OCI-LY7 (cell line): Measurements from ENCODE around the gene SERAC1. TPM values are rescaled to one million over a fixed set of nuclear protein-coding genes. Genes with fewer than 3 reads are reported as not detected.

Experiments
- BruUV-seq: library from RNA; stranded (reverse); fragments of 400-500 nt; replicated peaks from 2 replicates; lab custom pipeline; 2021; lab: Mats Ljungman, UMichigan
- CTCF ChIA-PET: fragments of 300-600 bp; sonication (Branson Sonifier 250); formaldehyde crosslinking; loops from one replicate; lab custom pipeline; 2022; ENCODE audit warnings: antibody characterized with exemption; ENCODE audit not compliant: unreplicated experiment; lab: Charles Lee
- POLR2A ChIA-PET: fragments of 300-600 bp; sonication (Branson Sonifier 250); formaldehyde crosslinking; loops from one replicate; lab custom pipeline; 2022; ENCODE audit warnings: antibody characterized with exemption; lab: Charles Lee
- DNase-seq: peaks from one replicate; pipeline ENCODE4 v3.0.0-alpha.2; 2015; ENCODE audit warnings: low spot score
- H2AFZ ChIP-seq: fragments of 200-600 bp; sonication (generic), shearing (Covaris generic); 2 replicates; pipeline ENCODE4 v1.6.1; 2014; ENCODE audit warnings: mild to moderate bottlenecking, antibody characterized with exemption, low read length, moderate library complexity
- H3K27ac ChIP-seq: fragments of 200-600 bp; sonication (generic); 2 replicates; pipeline ENCODE4 v1.5.1; 2014; ENCODE audit warnings: mixed run types, low read depth, mild to moderate bottlenecking, moderate library complexity, low read length, inconsistent platforms; ENCODE audit not compliant: poor library complexity, severe bottlenecking
- H3K36me3 ChIP-seq: fragments of 200-600 bp; sonication (generic); 2 replicates; pipeline ENCODE4 v1.6.1; 2014; ENCODE audit warnings: mild to moderate bottlenecking, antibody characterized with exemption, low read length, moderate library complexity, mixed read lengths; ENCODE audit not compliant: insufficient read depth
- H3K4me1 ChIP-seq: fragments of 200-600 bp; sonication (generic); 2 replicates; pipeline ENCODE4 v1.5.1; 2014; ENCODE audit warnings: mild to moderate bottlenecking, low read length; ENCODE audit not compliant: insufficient read depth, poor library complexity, severe bottlenecking
- H3K4me2 ChIP-seq: fragments of 200-600 bp; sonication (generic); 2 replicates; pipeline ENCODE4 v1.6.1; 2014; ENCODE audit warnings: mild to moderate bottlenecking, low read length
- H3K4me3 ChIP-seq: fragments of 200-600 bp; sonication (generic); 2 replicates; pipeline ENCODE4 v1.5.1; 2014; ENCODE audit warnings: mild to moderate bottlenecking, low read depth, low read length; ENCODE audit not compliant: poor library complexity, severe bottlenecking
- H3K79me2 ChIP-seq: fragments of 200-600 bp; sonication (generic); 2 replicates; pipeline ENCODE4 v1.6.1; 2016; ENCODE audit warnings: low read depth, mild to moderate bottlenecking, low read length, moderate library complexity, mixed read lengths; ENCODE audit not compliant: insufficient read depth
- H3K9me2 ChIP-seq: fragments of 200-600 bp; sonication (generic); 2 replicates; pipeline ENCODE4 v1.6.1; 2016; ENCODE audit warnings: mild to moderate bottlenecking, low read length, mixed read lengths; ENCODE audit not compliant: insufficient read depth
- H3K9me3 ChIP-seq: fragments of 200-600 bp; sonication (generic); 2 replicates; pipeline ENCODE4 v1.6.1; 2014; ENCODE audit warnings: mild to moderate bottlenecking, mixed run types, low read length, mixed read lengths
- H4K20me1 ChIP-seq: fragments of 200-600 bp; sonication (generic); 2 replicates; pipeline ENCODE4 v1.6.1; 2014; ENCODE audit warnings: mild to moderate bottlenecking, antibody characterized with exemption, low read length, moderate library complexity, mixed read lengths; ENCODE audit not compliant: insufficient read depth
- EZH2phosphoT487 ChIP-seq: fragments of 200-600 bp; sonication (generic); IDR thresholded peaks from 2 replicates; pipeline ENCODE4 v1.6.1; 2018; ENCODE audit warnings: low read depth, borderline replicate concordance, mild to moderate bottlenecking, mixed run types, antibody characterized with exemption, low read length, moderate library complexity, mixed read lengths
- intact Hi-C: fragments of 100-400 bp; cut with micrococcal nuclease; formaldehyde crosslinking; loops from one replicate; pipeline ENCODE4 v1.10.0; 2022; ENCODE audit not compliant: unreplicated experiment
- total RNA-seq, 2 experiments: library from RNA; depleted of rRNA in 1 of 2; stranded (reverse); fragments of >200 nt in 1 of 2; shearing (Covaris generic) in 1 of 2; gene quantifications; 2 replicates each; pipeline ENCODE4 v1.2.3, GENCODE V29; 2014 to 2022
- TF ChIP-seq, protein P1 (sequence below): fragments of 200-600 bp; sonication (generic); conservative IDR thresholded peaks from 2 replicates; pipeline ENCODE4 v1.5.1; 2014; ENCODE audit warnings: mild to moderate bottlenecking, antibody characterized with exemption, low read length, moderate library complexity, mixed read lengths

SERAC1 gene
- total RNA-seq, 2 experiments from 2014 or later, result 3.0 to 6.9 TPM

DNA sequence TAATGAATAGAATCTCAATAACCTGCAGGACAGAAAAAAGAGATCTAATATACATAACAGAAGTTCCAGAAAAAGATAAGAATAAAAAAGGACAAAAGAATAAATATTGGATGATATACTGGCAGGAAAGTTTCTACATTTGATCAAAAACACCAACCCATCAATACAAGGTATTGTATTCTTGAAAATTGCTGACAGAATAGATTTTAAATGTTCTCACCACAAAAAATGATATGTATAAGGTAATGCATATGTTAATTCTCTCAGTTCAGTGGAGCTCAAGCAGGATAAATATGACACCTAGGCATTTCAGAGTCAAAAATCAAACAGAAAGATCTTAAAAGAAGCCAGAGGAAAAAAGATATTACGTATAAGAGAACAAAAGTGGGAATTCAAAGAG is 43.8 kb downstream of the SERAC1 start:
- no peak overlapping the region for H3K4me2 ChIP-seq
- no peak overlapping the region for H3K4me3 ChIP-seq
- intact Hi-C loops, result no loop called here
- TF ChIP-seq, protein P1, sequence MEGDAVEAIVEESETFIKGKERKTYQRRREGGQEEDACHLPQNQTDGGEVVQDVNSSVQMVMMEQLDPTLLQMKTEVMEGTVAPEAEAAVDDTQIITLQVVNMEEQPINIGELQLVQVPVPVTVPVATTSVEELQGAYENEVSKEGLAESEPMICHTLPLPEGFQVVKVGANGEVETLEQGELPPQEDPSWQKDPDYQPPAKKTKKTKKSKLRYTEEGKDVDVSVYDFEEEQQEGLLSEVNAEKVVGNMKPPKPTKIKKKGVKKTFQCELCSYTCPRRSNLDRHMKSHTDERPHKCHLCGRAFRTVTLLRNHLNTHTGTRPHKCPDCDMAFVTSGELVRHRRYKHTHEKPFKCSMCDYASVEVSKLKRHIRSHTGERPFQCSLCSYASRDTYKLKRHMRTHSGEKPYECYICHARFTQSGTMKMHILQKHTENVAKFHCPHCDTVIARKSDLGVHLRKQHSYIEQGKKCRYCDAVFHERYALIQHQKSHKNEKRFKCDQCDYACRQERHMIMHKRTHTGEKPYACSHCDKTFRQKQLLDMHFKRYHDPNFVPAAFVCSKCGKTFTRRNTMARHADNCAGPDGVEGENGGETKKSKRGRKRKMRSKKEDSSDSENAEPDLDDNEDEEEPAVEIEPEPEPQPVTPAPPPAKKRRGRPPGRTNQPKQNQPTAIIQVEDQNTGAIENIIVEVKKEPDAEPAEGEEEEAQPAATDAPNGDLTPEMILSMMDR, result no peak
- TF ChIP-seq EZH2phosphoT487, result no peak
- no peaks in the 10 kb centered on the region for H3K9me3 ChIP-seq
- H4K20me1 ChIP-seq, result no peaks in the 10 kb centered on the region
- H3K4me1 ChIP-seq, result no peaks in the 10 kb centered on the region
- no peak for DNase-seq
- H2AFZ ChIP-seq, result no peak overlapping the region
- H3K9me2 ChIP-seq, result no peaks in the 10 kb centered on the region
- ChIA-PET CTCF (no interaction called here), POLR2A (no interaction called here)
- H3K79me2 ChIP-seq, result no peaks in the 10 kb centered on the region
- BruUV-seq, result no TSS peak
- no peaks in the 10 kb centered on the region for H3K36me3 ChIP-seq
- no peak overlapping the region for H3K27ac ChIP-seq

DNA sequence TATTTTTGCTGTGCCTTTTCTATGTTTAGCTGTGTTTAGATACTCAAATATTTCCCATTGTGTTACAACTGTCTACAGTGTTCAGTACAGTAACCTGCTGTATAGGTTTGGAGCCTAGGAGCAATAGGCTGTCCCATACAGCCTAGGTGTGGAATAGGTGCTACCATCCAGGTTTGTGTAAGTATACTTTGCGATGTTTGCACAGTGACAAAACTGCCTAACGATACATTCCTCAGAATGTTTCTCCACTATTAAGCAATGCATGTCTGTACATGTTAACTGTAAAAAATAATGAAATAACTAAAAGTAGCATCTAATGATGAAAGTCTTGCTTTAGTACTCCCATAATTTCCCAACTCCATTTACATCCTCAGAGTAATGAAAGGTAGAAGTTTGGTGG is 46.0 kb downstream of the SERAC1 start:
- ChIA-PET CTCF (no interaction called here), POLR2A (interaction anchor here (0.5 to 0.7 kb wide), 3 partner anchors 8 to 1730 kb away, joined by 3 to 4 read pairs (median 3); no protein-coding TSS in a partner anchor)
- Histone ChIP-seq H3K4me1 (no peaks in the 10 kb centered on the region), H3K9me3 (no peaks in the 10 kb centered on the region), H3K27ac (no peak overlapping the region), H3K79me2 (no peaks in the 10 kb centered on the region), H2AFZ (no peak overlapping the region), H4K20me1 (no peaks in the 10 kb centered on the region), H3K4me3 (no peak overlapping the region), H3K4me2 (no peak overlapping the region), H3K9me2 (no peaks in the 10 kb centered on the region), H3K36me3 (no peaks in the 10 kb centered on the region)
- no peak for DNase-seq
- BruUV-seq, result no TSS peak
- TF ChIP-seq, protein P1, result no peak
- no peak for TF ChIP-seq EZH2phosphoT487
- intact Hi-C loops, result no loop called here

DNA sequence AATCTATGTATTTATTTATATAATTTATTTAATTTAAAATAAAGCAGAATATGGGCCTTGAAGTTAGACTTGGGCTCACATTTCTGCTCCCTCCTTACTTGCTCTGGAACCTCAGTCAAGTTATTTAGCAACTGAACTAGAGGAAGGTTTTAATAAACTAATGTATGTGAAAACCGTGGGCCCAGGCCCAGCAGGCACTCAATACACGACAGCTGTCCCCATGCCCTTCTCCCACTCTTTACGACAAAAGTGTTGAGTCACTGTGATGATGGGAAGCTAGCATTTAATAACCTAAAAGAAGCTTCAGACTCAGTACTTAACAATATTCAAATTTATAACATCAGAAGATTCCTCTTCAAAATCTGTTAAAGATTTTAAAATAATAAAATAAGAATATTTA is 46.7 kb downstream of the SERAC1 start:
- no peaks in the 10 kb centered on the region for H3K79me2 ChIP-seq
- intact Hi-C loops, result no loop called here
- ChIA-PET CTCF (no interaction called here), POLR2A (interaction anchor here (0.5 to 0.6 kb wide), 2 partner anchors 24 to 1729 kb away, joined by 3 to 4 read pairs; no protein-coding TSS in a partner anchor)
- TF ChIP-seq EZH2phosphoT487, result no peak
- TF ChIP-seq, protein P1, result no peak
- H3K36me3 ChIP-seq, result no peaks in the 10 kb centered on the region
- no peak for DNase-seq
- H3K4me3 ChIP-seq, result no peak overlapping the region
- no peaks in the 10 kb centered on the region for H3K9me3 ChIP-seq
- no TSS peak for BruUV-seq
- H2AFZ ChIP-seq, result no peak overlapping the region
- no peaks in the 10 kb centered on the region for H4K20me1 ChIP-seq
- H3K9me2 ChIP-seq, result no peaks in the 10 kb centered on the region
- H3K4me2 ChIP-seq, result no peak overlapping the region
- H3K27ac ChIP-seq, result no peak overlapping the region
- no peaks in the 10 kb centered on the region for H3K4me1 ChIP-seq
